Measurements from ENCODE around the gene CHST8.

CHST8 gene

DNA sequence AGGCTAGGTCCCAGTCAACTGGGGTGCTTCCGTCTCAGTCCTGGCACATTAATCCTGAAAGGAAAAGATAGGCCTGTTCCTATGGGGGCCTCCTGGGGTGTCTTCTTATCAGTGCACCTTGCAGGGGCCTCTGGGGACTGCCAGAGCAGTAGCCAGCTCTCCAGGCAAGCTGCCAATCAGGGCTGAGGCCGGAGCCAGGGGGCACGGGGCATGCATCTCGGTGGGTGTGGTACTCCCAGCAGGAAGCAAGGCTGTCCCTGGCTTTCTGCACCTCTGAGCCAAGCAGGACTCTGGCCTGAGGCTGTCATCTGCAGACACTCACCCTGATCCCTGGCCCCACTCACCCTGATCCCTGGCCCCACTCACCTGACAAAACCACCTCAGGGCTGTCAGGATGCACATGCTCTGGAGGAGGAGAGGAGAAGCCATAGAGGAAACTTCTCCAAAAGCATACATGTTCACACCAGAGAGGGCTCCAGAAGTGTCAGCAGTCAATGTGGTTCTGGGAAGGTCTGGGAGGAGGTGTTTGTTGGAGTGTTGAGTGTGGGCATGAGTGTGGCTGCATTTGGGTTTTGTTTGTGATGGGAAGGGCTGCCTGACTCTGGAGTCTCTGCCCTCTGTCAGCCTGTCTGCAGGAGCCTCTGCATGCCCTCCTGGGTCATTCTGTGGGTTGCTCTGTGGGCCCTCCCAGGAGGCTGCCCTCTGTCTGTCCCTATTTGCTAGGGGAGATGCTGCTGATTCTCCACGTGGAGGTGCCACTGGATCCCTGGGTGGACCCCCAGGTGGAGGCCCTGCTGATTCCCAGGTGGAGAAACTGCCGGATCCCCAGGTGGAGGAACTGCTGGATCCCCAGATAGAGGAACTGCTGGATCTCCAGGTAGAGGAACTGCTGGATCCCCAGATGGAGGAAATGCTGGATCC lies 152.2 kb downstream of the CHST8 start:
- DNase-seq = no peak

DNA sequence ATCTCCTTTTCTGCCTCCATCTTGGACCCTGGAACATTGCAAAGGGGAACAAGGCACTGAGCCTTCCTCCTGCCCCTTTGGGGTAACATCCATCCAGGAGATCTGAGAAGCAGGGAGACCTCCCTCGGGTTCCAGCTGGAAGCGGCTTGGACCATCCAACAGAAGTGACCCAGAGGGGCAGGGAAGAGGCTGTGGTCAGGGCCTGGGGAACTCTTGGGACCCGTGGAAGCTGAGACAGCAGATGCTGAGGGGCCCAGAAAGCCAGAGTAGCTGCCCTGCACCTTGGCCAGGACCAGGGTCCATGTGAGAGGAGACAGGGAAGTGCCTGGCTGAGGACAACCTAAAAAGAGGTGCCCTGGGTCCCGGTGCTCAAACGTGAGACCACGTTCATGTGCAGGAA lies 153.0 kb downstream of the CHST8 start:
- no peak for DNase-seq

DNA sequence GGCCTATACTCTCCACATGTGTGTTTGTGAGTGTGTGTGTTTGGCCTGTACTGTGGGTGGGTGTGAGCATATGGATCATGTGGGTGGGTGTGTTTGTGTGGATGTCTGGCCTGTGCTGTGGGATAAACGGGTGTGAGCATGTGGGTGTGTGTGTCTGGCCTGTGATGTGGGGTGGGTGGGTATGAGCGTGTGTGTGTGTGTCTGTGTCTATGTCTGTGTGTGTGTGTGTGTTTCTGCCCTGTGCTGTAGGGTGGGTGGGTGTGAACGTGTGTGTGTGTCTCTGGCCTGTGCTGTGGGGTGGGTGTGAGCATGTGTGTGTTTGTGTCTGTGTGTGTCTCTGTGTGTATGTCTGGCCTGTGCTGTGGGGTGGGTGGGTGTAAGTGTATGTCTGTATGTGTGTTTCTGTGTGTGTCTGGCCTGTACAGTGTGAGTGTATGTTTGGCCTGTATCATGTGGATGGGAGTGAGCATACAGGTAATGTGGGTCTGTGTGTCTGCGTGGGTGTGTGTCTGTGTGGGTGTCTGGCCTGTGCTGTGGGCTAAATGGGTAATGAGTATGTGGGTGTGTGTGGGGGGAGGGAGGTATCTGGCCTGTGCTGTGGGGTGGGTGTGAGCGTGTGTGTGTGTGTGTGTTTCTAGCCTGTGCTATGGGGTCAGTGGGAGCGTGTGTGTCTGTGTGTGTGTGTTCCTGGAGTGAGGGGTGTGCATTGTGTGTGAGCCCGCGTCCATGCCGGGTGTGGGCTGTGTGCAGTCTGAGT lies 154.2 kb downstream of the CHST8 start:
- DNase-seq = no peak

DNA sequence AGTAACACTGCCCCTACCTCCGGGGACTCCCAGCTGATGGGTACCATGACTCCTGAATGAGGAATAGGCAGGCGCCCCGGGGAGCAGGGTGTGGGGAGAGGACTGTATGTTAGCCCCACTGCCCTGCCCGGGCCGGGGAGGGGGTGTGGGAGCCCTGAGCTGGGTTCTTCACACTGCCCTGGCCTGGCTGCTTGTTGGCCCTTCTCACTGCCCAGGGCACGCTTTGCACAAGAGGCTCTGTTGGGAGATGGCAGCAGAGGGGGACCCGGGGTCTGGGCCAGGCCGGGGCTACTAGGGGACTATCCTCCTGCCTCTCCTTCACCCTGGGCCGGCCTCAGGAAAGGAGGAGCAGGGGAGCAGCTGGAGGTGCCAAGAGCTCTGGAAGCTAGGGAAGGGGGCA lies 155.6 kb downstream of the CHST8 start:
- DNase-seq = no peak

DNA sequence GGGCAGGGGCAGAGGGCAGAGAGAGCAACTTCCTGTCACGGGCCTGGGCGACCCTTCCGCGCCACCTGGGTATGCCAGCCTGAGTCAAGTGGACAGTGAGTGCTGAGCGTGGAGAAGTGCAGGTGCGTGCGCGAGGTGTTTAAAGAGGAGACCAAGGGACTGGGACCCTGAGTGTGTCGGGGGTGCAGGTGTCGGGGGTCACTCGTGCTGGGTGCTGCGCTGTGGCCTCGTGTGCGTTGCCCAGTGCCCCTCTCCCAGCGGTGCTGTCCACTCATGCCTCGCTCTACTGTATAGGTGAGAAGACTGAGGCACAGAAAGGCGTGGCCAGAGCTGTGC lies 156.0 kb downstream of the CHST8 start:
- DNase-seq = no peak

DNA sequence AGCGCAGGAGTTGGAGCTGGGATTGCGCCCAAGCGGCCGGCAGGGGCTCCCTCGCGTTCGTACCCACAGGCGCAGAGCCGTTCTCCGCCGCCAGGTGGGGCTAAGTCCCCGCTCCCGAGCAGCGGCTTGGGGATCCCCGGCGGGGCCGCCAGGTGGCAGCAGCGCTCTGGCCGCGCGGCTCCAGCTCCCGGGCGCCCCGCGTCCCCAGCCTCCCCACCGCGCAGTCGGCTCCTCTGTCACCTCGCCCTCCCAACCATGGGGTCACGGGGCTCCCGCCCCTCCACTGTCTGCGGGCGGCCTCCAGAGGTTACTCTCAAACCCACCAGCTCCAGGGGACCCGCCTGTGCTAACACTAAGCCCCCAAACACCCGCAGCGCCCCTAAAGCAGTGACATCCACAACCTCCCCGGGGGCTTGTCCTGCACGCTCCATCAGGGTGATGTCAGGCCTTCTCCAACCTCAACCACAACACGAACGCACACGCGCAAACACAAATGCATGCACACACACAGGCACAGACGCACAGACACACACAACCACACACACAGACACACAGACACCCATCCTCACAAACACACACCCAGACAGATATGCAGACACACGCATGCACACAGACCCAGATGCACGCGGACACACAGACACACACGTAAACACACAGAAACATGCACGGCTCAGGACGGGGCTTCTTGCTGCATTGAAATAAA lies 156.5 kb downstream of the CHST8 start:
- peak; percentile 21 for DNase-seq

DNA sequence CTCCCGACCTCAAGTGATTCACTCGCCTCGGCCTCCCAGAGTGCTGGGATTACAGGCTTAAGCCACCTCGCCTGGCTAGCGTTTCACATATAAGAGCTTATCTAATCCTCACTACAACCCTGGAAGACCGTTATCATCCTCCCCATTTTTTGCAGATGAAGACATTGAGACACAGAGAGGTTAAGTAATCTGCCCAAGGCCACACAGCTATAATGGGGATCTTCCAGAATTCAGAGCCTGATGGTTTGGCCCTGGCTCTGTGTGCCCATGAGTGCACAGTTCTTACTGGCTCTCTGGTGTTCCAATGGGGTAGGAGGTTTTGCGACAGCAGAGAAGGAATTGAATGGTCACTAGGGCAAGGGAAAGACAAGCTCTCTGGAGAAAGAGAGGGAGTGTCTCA lies 158.1 kb downstream of the CHST8 start:
- no peak for DNase-seq

DNA sequence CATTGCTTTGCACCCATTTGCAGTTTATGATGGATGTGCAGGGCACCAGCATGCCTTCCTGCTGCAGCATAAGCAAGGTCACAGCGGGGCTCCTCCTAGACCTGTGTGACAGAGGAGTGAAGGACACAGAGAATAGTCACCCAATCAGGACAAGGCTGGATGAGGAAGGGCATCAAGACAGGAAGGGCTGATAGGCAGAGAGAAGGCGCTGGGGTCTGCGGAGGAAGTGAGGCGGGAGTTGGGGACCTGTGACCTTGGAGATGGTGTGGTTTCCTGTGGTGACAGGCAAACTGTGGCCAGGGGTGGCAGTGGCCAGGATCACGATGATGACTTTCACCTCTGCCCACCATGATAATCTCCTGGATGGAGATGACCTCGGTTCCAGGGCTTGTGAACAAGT lies 158.5 kb downstream of the CHST8 start:
- DNase-seq = no peak

DNA sequence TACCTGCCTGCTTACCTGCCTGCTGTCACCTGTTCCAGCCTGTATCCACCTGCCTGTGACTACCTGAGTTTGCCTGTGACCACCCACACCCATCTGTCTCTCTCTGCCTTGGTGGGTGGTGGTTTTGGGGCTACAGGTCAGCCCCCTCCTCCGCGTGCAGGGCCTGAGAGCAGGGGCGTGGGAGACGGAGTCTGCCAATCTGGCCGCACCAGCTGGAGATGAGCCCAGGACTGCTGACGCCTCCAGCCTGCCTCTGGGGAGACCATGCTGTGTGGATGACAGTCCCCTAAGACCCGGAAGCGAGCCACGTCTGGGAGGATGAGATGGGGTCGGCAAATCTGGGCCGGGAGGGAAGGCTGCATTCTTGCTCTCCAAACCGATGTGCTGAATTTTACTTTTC lies 159.0 kb downstream of the CHST8 start:
- DNase-seq = no peak

DNA sequence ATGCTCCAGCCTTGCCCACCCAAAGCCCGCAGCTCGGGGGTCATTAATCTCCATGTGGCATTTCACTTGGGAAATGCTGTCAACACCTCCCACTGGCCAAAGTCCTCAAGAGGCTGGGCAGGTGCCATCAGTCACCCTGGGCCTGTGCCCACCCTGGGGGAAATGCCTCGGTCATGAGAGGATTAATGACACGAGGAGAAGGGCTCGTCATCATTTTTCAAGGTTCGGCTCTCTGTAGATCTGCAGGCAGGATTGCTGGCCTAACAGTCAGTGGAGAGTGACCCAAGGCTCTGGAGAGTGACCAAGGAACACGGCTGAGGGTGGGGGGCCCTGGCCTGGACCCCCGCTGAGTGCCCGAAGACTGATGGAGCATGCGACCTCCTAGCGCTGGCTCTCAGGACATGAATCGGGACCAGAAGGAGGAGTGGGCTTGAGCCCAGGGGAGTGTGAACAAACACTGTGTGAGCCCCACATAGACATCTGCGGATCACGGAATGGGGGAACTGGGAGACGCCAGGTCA lies 159.7 kb downstream of the CHST8 start:
- no peak for DNase-seq

DNA sequence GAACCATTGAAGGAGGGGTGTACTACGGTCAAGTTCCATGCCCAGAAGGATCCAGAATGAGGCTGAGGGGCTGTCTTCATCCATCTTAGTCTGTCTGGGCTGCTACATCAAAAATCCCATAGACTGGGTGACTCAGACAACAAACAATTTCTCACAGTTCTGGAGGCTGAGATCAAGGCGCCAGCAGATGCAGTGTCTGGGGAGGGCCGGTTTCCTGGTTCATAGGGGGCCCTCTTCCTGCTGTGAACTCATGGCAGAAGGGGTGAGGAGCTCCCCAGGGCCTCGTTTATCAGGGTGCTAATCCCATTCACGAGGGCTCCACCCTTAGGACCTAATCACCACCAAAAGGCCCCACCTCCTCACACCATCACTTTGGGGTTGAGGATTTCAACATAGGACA lies 160.2 kb downstream of the CHST8 start:
- DNase-seq = no peak

DNA sequence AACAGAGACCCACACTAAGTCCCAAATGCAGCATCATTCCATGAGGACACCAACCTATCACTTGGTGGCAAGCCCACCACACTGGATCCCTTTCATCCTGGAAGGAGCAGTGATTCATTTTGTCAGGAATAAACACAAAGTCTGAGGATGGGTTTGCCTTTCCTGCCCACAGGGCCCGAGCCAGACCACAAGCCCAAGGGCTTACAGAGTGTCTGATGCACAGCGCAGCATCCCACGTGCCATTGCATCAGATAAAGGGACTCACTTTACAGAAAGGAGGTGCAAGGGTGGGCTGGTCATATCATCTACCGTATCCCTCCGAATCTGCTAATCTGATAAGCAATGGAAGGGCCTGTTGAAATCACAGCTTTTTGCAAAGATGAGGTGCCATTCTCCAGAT lies 162.7 kb downstream of the CHST8 start:
- no peak for DNase-seq

DNA sequence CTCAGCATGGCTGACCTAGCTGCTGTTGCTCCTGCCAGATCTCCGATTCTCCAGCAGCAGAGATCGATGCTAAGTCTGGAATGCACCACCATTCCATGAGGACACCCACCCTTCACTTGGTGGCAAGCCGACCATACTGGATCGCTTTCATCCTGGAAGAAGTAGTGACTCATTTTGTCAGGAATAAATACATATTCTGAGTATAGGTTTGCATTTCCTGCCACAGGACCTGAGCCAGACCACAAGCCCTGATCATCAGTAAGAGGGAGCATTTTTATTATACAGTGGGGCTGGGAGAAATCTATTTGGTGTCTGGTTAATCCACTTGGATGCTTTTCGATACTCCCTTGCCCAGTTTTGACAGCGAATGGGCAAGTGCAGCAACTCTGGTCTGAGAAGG lies 164.0 kb downstream of the CHST8 start:
- DNase-seq = no peak

DNA sequence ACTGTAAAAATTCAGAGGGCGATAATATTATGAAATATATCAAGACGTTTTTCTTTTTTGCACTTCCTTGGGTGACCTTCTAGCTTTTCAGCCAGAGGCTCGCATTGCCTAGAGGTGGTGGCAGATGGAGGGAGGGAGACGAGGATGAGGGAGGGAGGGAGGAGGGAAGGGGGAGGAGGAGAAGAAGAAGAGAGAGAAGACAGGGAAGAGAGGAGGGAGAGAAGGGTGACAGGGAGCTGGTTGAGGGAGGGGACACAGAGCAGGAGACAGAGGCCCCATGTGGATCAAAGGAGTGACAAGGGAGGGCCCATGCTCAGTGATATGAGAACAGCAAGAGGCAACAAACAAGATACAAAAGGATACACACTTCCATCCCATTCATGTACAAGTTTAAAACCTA lies 166.9 kb downstream of the CHST8 start:
- no peak for DNase-seq

DNA sequence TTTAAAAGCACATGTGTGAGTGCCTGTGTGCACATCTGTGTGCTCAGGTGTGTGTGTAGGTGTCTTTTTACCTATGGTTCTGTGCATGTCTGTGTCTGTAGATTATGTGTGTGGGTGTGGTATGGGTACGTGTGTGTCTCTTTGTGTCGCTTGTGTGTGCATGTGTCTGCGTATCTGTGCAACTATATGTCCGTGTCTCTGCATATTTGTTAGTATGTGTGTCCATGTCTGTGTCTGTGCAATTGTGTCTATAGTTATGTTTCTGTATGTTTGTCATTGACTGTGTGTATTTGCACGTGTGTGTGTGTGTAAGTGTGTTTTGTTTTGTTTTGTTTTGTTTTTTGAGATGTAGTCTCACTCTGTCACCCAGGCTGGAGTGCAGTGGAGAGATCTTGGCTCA lies 167.6 kb downstream of the CHST8 start:
- no peak for DNase-seq

DNA sequence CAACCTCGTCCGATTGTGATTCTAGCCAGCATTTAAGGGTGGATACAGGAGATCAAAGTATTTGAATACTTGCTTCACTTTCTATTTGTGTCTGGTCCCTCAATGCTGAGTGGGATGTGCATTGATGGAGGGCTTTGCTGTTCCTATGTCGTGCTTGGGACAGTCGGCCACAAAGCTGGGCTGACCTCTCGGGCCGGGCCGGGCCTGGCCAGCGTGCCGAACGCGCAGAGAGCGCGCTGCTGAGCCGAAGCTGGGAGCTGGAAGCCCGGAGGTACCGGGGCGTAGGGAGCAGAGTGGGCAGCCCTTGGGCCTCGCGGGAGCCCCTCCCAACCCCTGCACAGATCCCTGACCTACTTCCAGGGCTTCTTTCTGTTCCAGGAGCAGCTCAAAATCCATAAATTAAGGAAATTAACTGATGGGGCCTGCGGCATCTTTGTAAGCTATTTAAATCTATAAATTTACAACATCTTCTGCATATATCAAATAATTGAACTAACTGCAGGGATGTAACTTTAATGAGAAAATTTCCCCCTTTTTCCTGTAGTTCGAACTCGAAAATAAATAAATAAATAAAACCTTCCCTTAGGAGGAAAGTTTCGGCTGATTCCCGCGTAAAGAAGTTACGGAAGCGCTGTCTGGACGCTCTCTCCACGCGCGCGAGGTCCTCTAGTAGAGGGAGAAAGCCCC lies 173.1 kb downstream of the CHST8 start:
- DNase-seq = no peak

DNA sequence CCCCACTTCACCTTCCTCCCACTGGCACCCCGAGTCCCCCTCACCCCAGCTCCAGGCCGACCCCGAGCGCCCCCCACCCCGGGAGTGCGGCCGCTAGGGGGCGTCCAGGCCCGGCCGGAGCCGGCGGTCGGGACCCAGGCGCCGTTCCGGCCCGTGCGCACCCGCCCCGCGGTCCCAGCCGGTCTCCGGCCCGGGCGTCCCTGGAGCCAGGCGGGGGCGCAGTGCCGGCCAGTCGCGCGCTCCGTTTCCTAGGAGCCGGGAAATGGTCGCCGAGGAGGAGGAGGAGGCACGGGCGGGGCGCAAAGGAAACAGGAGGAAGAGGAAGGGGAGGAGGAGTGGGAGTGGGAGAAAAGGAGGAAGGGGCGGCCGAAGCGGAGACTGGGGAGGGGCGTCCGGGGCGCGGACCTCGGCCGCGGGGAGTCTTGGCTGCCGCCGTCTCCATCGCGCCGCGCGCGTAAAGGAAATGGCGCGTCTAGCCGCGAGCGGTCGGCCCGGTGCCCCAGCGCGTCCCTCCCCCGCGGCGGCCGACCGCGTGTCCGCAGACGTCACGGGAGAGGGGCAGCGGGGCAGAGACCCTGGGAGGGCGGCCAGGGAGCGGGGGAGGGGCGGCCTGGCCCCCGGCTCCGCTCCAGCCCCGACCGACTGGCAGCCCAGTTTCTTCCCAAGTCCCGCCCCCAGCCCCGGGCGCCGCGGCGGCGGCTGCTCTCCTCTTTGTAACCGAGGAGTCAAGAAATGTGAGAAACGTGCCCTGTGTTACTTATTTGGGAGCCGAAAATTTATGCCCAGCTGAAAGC lies 173.8 kb downstream of the CHST8 start:
- peak; percentile 73 for DNase-seq

DNA sequence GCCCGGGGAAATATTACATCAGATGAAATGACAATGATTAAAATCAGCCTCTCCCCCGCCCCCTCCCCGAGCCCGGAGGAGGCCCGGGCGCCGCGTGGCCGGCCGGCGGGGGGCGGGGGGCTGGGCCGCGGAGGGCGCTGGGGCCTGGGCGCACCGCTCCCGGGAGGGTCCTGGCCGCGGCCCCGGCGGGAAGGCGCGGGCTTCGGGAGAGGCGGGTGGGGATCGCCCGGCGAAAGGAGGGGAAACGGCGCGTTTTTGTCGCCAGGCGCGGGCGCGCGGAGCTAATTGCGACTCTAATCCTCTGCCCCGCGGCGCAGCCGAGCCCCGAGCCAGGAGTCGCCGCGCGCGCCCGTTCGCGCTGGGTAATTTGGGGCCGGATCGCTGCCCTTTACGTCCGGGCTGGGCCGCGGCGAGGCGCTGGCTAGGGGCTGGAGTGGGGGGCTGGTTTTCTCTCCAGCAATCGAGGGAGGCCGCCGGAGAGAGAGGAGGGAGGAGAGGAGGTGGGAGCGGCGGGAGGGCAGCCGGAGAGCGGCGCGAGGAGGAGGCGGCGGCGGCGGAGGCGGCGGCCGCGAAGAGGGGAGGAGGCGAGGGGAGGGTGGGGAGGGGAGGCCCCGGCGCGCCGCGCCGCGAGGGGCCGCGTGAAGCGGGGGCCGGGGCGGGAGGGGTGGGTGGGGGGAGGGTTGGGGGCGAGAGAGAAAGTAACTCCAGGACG lies 174.6 kb downstream of the CHST8 start, which contains the start of gene KCTD15:
Gene KCTD15 (plus strand): TSS at position 707 of the 712 bp plus-strand sequence. CDS start 3,585 bp downstream, outside the sequence.
- DNase-seq = no peak

DNA sequence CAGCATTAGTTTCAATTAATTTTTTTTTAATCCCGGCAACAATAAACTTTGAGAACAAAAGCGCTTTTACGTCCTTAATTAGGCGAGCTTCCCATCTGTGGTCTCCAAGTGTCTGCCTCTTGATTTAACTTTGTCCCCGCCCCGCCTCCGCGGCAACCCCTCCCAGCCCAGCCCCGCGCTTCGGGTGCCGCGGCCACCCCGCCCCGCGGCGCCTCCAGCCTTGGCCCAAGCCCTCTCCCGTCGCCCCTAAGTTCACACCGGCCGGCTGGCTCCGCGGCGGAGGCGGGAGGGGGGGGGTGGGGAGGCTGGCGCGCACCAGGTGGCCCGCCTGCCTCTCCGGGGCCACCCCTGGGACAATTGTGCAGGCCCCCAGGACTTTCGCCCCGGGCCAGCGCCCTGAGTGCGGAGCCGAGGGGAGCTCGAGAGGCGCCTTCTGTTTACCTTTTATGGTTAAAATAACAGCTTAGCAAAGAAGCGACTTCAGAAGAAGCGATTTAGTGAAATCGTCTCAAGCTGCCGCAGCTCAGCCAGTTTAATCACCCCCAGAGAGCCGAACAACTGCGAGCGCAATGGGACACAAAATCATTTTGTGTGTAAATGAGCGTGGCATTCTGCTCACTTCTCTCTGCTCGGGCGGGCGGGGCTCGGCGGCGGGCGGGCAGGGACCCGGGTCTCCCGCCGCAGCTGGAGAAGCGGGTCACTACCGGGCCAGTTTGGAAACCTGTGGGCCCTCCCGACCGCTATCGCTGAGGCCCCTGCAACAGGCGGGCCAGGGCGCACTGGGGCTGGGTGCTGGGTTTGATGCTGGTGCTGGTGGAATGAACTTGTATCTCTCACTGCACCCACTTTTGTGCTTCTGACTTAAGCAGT lies 176.3 kb downstream of the CHST8 start:
- DNase-seq = no peak

DNA sequence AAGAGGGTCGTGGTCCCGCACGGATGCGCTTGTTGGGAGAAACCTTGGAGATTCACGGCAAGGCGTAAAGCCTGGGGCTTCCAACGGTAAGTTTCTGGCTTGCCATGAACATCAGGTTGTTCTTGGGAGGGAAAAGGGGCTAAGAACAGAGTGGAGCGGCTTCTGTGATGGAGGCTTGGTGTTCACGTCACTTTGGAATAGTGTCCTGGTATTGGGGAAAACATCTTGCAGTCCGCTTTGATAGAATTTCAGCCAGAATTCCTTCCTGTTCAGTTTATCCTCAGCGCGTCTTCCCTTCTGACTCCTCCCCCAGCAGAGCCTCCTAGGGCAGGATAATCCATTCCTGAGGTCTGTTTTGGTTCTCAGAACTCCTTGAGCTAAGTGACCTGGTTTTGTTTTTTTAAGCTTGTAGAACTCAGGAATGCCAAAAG lies 176.9 kb downstream of the CHST8 start:
- DNase-seq = no peak

Measured in NCI-H446 treated with DMSO at 0.1 percent for 48 hours (cell line).